GM12872 (cell line): Measurements from ENCODE around the gene SLF2.

ENCODE experiments used
- CTCF ChIP-seq: IDR thresholded peaks from 3 replicates; pipeline ENCODE4 v1.5.1; 2011; ENCODE audit warnings: low read depth, mild to moderate bottlenecking, low read length, moderate library complexity; ENCODE audit not compliant: insufficient read depth

Gene SLF2

DNA sequence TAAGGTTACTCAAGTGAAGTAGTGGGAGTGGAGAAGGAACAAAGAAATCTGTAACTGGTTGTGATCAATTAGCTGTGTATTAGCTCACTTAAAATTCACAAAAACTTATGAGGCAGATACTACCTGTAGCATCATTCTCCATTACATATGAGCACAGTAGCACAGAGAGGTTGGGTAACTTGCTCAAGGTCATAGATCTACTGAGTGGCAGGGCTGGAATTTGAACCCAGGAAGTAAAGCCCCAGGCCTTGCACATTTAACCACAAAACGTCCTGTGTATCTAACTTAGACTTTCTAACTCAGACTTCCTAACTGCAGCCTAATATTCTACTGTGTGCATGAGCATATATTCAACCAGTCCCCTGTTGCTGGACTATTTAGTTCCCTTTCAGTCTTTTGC, 5.6 kb upstream of the SLF2 start:
- no peak for TF ChIP-seq CTCF

- no peak for TF ChIP-seq CTCF
Observed at GRCh38 chr10:100907773-100908363, 4.9 kb upstream of the SLF2 start.

- TF ChIP-seq CTCF = no peak
Observed at GRCh38 chr10:100908378-100908777, 4.4 kb upstream of the SLF2 start.

DNA sequence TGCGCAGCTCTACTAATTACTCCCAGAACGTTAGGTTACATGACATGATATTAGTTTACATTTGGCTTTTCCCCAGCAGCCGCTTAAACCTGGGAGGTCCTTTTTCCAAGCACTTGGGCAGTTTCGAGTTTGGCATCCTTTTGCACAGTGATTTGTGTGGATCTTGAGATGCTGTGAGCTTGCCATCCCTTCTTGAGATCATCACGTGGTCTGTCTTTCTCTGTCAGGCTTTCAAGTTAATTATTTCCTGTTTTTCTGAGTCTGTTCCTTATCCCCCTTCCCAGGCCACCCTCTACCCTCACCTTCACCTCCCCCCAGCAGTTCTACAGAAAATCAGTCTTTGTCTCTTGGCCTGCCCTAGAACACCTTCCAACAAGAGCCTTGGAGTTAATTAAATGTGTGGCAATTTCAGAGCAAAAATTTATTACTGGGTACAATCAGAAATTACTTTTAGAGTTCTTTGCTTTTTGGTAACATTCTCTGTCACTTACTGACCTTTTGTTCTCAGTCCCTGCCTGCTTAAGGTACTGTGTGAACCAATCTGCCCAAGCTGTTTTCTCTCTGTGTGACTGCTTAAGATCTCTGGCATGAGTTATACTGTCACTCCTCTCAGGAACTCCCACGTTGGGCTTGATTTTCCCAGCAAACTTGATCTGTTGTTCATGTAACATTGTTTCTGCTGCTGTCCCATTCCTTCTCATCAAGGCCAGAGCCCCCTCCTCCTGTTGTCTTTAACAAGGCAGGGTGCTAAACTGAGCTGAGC, 3.1 kb upstream of the SLF2 start:
- no peak for TF ChIP-seq CTCF

GRCh38 chr10:100911472-100911871, 1.3 kb upstream of the SLF2 start:
- TF ChIP-seq CTCF = no peak

DNA sequence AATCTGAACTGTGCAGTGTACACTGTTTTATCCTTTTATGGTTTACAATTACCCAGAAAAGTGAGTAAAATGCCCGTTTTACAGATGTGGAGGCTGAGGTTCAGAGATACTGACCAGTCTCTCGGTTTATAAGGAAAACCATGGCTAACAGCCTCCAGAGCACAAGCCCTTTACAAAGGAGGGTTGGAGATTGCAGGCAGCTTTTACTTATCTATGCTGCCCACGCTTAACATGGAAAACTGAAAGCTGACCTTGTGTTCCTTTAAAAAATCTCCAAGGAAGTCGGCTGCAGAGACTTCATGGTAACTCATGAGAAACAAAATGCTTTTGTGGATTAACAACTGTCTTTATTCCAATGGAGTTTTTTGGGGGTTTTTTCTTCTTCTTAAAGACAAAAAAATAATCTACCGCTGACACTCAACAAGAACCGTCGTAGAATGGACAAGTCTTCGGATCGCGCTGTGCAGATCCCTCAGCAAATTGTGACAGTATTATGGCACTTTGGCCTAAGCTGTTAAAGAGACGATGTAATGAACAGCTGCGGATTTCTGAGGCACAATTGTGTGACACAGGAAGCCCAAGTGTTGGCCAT, 654 bp upstream of the SLF2 start:
- TF ChIP-seq CTCF = no peak

- TF ChIP-seq CTCF = no peak
Observed at GRCh38 chr10:100913470-100913865, 705 bp downstream of the SLF2 start.
